Pons (tissue), 1 donor: ENCODE data around the gene CDKN2AIP.
A peak's percentile ranks its signal among the peaks of the same experiment; 100 is the strongest.
"Not testable (repeated sequence)": the region's sequence is repeated elsewhere in the genome, so short reads cannot be mapped to it uniquely, and the experiment has no call there.

ENCODE experiments used
- DNase-seq: peaks from one replicate; pipeline ENCODE4 v3.0.0-alpha.2; 2016; ENCODE audit warnings: low spot score

Gene CDKN2AIP

GRCh38 chr4:183413234-183414200 is 30.9 kb upstream of the CDKN2AIP start:
- no peak for DNase-seq

DNA sequence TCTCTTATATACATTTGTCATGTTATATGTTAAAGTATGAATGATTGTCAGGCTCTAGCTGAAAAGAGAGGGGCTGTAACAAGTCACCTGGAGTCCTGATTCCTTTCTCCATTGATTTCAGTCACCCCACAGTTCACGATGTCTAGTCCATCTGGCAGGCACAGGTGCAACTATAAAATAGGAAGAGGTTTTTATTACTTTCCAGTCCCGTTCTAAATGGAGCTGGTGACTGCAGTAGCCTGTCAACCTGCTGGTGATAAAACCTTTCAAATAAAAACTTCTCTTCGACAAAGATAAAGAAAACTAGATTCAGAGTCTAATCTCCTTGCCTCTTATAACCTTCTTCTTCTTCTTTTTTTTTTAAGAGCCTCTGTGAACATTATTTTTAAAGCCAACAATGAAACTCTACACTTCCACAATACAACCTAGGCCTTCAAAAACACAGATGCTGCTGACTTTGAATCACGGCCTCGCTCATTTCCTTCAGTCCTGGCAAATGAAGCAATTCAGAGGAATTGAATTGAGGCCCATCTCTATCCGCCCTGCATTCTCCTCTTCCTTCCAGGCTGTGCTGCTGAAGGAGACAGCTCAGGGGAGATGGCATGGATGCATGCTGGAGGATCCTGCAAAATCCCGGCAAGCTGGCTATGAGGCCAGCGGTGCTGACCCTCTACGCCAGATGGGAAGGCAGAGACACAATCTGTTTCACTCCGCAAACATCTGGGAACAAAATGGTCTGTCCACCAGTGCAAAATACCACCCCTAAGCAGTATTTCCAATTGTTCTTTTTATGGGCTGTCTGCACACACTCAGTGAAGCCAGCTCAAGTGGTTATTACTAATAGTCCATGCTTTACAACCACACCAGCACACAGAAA is 27.3 kb upstream of the CDKN2AIP start:
- no peak for DNase-seq

- no peak for DNase-seq
Observed at GRCh38 chr4:183422962-183423631, 21.3 kb upstream of the CDKN2AIP start.

DNA sequence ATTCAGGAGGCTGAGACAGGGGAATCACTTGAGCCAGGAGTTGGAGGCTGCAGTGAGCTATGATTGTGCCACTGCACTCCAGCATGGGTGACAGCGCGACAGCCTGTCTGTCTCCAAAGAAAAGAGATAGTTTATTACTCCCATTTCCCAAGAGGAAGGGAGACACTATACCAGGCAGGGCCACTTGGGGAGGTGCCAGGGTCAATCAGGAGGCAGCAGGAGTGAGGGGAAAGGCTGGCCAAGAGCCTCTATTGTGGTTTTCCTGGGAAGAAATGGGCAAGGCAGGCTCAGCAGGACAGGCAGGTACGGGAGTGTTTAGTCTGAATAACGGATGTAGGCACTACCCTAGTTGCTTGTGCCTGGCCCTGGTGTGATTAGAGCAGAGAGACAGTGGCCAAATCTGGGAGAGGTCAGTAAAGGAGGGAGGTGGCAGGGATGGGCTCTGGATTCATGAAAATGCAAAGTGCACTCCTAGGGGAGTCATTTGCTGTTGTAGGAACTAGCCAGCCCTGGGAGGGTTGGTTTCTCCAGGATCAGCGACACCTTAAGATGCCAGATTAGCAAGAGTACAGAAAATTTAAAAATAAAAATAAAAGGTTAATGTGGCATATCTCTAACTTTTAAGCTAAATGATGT is 20.2 kb upstream of the CDKN2AIP start:
- no peak for DNase-seq

- DNase-seq, result no peak
Observed at GRCh38 chr4:183426507-183426906, 17.9 kb upstream of the CDKN2AIP start.

DNA sequence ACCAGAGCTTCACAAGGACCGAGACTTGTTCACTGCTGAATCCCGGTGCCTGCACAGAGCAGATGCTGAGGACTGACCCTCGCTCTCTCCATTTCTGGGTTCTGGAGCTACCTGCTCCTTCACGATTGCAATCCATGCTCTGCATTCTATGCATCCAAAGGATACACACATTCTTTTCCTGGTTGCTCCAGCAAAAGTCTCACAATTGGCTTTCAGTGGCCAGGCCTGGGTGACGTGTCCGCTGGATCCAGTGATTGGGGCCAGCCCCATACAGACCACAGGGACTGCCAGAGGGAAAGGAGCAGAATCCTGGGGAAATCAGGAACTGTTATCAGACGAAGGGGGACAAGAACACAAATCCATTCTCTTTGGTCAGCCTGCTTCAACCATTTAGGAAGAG is 14.9 kb upstream of the CDKN2AIP start:
- DNase-seq, result no peak

GRCh38 chr4:183430317-183430993 is 14.0 kb upstream of the CDKN2AIP start:
- no peak for DNase-seq

- DNase-seq, result no peak
Observed at GRCh38 chr4:183430994-183431347, 13.5 kb upstream of the CDKN2AIP start.

DNA sequence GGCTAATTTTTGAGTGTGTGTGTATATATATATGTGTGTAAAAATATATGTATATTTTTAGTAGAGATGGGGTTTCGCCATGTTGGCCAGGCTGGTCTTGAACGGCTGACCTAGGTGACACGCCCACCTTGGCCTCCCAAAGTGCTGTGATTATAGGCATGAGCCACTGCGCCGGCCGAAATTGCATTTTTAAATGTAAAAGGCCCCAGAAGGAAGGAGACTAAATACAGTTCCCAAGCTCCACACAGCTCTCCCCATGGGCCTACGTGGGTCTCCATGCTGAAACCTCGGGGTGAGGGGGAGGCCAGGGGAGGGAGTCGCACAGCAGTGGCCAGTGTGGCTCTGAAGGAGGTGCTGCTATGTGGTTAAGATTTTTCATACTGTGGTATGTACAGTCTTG is 12.8 kb upstream of the CDKN2AIP start:
- DNase-seq, result no peak

DNA sequence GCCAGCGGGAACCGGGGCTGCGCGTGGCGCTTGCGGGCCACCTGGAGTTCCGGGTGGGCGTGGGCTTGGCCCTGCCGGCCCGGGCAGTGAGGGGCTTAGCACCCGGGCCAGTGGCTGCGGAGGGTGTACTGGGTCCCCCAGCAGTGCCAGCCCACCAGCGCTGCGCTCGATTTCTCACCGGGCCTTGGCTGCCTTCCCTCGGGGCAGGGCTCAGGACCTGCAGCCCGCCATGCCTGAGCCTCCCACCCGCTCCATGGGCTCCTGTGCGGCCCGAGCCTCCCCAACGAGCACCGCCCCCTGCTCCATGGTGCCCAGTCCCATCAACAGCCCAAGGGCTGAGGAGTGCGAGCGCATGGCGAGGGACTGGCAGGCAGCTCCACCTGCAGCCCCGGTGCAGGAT is 11.3 kb upstream of the CDKN2AIP start:
- DNase-seq, result not testable (repeated sequence)

DNA sequence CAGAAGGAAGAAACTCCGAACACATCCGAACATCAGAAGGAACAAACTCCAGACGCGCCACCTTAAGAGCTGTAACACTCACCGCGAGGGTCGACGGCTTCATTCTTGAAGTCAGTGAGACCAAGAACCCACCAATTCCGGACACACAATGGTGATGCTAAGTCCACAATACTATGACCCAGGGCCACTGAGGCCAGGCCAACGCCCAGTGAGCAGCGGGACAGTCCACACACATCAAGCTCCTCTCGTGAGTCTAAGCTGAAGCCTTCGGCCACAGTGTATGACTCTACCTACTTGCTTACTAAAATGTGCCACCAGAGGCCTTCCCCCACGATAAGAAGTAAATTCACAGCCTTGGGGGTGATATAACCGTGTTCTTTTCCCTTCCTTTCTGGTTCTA is 10.2 kb upstream of the CDKN2AIP start:
- no peak for DNase-seq

- DNase-seq, result no peak
Observed at GRCh38 chr4:183434666-183435190, 9.7 kb upstream of the CDKN2AIP start.

- no peak for DNase-seq
Observed at GRCh38 chr4:183435803-183436202, 8.6 kb upstream of the CDKN2AIP start.

DNA sequence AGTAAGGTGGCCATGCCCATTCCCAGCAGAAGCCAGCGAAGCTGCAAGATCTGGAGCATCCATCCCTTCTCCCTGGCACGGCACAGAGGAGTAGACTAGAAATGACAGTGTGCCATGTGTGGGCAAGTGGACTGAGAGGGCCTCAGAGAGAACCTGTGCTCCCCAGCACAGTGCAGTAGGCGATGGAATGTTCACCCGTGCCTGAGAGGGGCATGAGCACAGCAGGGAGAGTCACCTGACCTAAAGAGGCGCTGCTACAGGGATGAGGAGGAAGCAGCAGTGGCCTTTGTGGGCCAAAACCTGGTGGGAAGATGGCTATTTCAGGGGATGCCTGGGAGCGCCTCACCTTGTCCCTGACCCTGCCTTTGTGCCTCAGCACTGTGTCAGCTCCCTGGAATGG is 8.0 kb upstream of the CDKN2AIP start:
- DNase-seq, result no peak

DNA sequence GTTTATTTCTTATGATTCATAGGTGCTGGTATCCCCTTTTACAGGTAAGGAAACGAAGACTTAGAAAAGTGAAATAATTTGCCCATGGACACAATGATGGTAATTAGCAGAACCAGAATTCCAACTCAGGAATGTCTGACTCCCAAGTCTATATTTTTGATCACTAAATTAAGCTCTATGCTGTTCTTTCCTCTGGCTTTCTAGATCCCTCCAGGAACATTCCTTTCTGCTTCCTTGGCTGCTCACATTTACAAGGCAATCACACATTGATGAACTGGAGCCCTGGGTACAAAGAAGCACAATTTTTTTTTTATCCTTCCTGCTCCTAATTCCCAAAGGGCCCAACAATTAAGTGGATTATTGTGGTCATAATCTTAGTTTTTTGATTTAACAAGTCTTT is 7.0 kb upstream of the CDKN2AIP start:
- DNase-seq, result no peak

- DNase-seq, result no peak
Observed at GRCh38 chr4:183438458-183439113, 5.8 kb upstream of the CDKN2AIP start.

DNA sequence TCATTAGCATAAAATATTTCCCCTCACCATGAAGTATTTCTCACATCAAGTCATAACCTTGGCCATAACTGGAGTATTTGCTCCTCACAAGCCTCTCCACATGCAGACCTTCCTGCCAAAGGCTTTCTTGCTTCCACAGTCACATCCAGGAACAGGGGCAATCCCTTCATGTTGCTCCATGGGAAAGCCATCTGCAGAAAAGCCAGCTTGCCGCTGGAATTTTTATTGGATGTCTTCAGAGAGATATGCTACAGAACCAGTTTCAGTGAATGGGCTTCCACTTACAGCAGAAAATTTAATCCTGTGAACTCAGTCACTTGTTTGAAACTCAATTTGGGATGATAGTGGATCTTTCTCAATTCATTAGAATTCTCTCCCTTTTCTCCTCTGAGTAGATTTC is 3.2 kb upstream of the CDKN2AIP start:
- DNase-seq, result no peak

- DNase-seq, result peak; percentile 50
Observed at GRCh38 chr4:183443655-183444213, 702 bp upstream of the CDKN2AIP start.

GRCh38 chr4:183445097-183445428 is 627 bp downstream of the CDKN2AIP start:
- DNase-seq, result no peak

- no peak for DNase-seq
Observed at GRCh38 chr4:183447646-183448045, 3.2 kb downstream of the CDKN2AIP start.
